ENCODE data around the gene GPR39.

DNA sequence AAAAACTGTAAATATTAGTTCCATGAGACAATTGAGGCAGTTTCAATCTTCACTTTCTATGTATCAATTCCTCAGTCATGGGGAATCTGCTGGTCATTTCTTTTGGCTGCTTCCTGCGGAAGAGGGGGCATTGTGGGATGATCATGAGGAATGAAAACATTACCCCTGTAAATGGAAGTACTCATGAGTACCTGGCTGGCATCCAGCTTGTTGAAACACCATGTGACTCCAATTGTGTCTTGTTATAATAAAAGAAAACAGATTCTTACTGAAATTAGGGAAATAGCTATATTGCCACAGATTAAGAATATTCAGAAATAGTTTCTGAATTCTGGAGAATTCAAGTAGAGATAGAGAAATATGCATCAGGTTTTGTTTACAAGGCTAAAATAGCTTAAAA lies 41.6 kb upstream of the GPR39 start:
- TF ChIP-seq EZH2 (IDR thresholded peaks at IDR 0.05; ENCODE audit: borderline replicate concordance, low read depth, low read length, severe bottlenecking) = no peak
- no peak for TF ChIP-seq POLR2A (IDR thresholded peaks at IDR 0.05; ENCODE audit: low read depth, low read length)
- TF ChIP-seq, protein P1, sequence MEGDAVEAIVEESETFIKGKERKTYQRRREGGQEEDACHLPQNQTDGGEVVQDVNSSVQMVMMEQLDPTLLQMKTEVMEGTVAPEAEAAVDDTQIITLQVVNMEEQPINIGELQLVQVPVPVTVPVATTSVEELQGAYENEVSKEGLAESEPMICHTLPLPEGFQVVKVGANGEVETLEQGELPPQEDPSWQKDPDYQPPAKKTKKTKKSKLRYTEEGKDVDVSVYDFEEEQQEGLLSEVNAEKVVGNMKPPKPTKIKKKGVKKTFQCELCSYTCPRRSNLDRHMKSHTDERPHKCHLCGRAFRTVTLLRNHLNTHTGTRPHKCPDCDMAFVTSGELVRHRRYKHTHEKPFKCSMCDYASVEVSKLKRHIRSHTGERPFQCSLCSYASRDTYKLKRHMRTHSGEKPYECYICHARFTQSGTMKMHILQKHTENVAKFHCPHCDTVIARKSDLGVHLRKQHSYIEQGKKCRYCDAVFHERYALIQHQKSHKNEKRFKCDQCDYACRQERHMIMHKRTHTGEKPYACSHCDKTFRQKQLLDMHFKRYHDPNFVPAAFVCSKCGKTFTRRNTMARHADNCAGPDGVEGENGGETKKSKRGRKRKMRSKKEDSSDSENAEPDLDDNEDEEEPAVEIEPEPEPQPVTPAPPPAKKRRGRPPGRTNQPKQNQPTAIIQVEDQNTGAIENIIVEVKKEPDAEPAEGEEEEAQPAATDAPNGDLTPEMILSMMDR (IDR thresholded peaks at IDR 0.05; ENCODE audit: extremely low read depth in 1 of 2, insufficient read depth in 1 of 2, low read depth in 1 of 2, low read length in 2 of 2) = no peak
- TF ChIP-seq, protein P2, sequence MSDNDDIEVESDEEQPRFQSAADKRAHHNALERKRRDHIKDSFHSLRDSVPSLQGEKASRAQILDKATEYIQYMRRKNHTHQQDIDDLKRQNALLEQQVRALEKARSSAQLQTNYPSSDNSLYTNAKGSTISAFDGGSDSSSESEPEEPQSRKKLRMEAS (IDR thresholded peaks at IDR 0.05; ENCODE audit: insufficient read depth, insufficient read length) = no peak
- TF ChIP-seq POLR2AphosphoS5 (IDR thresholded peaks at IDR 0.05; ENCODE audit: insufficient read depth, low read depth, low read length) = no peak
